Nephron (organoid): Measurements from ENCODE around the gene PCNX2.

Experiments used
- H3K27ac Mint-ChIP-seq, 3 experiments: 2 replicates each; pipeline ENCODE4 v1.8.0; 2020; ENCODE audit warnings: mixed read lengths in 3 of 3, mild to moderate bottlenecking in 2 of 3, moderate library complexity in 1 of 3
- H3K27me3 Mint-ChIP-seq: 2 replicates; pipeline ENCODE4 v1.8.0; 2021; ENCODE audit warnings: low read depth, mild to moderate bottlenecking, moderate library complexity, mixed read lengths
- H3K36me3 Mint-ChIP-seq: 2 replicates; pipeline ENCODE4 v1.8.0; 2020; ENCODE audit warnings: low read depth, mixed read lengths
- H3K4me1 Mint-ChIP-seq: 2 replicates; pipeline ENCODE4 v1.8.0; 2020; ENCODE audit warnings: mixed read lengths
- H3K4me3 Mint-ChIP-seq, 3 experiments: 2 replicates each; pipeline ENCODE4 v1.8.0; 2020; ENCODE audit warnings: mild to moderate bottlenecking in 3 of 3, mixed read lengths in 3 of 3, moderate library complexity in 2 of 3
- H3K9me3 Mint-ChIP-seq: 2 replicates; pipeline ENCODE4 v1.8.0; 2020; ENCODE audit warnings: mixed read lengths
- CTCF ChIP-seq, 3 experiments: fragments of 200-600 bp; sonication (generic); IDR thresholded peaks; one replicate each; pipeline ENCODE4 v1.5.0; 2021; ENCODE audit warnings: antibody characterized with exemption in 3 of 3; ENCODE audit not compliant: unreplicated experiment in 3 of 3

The PCNX2 gene

DNA sequence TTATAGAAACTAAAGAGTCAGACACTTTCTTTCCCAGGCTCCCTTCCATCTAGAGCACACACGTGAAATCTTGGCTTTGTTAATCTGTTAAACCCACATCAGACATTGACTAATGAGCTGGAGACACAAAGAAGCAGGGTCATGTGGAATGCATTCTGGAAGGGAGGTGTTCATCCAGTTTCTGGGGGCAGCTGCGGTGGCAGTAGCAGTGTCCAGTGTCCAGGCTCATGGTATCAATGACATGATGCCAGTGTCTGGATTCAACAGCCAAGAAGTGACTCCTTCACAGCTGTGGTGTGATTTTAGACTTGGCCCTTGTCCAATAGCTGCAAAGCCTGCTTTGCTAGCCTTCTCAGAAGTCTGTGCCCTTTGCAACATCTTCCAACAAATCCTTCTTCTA lies 249.9 kb downstream of the PCNX2 start:
- no peaks in the 10 kb centered on the region for H3K27me3 Mint-ChIP-seq
- peaks cover 17% of the 10 kb centered on the region for H3K4me1 Mint-ChIP-seq
- no peak overlapping the region for H3K4me3 Mint-ChIP-seq
- peak overlapping the region in 1 of 3 experiments; percentile 15 for H3K27ac Mint-ChIP-seq
- H3K36me3 Mint-ChIP-seq: peaks cover 13% of the 10 kb centered on the region
- no peak for TF ChIP-seq CTCF (IDR thresholded peaks at IDR 0.05; ENCODE audit: unreplicated experiment in 3 of 3)
- peaks cover 13% of the 10 kb centered on the region for H3K9me3 Mint-ChIP-seq

- Mint-ChIP-seq H3K4me3 (no peak overlapping the region), H3K27ac (no peak overlapping the region), H3K27me3 (no peaks in the 10 kb centered on the region), H3K36me3 (peaks cover 3% of the 10 kb centered on the region), H3K9me3 (no peaks in the 10 kb centered on the region), H3K4me1 (peaks cover 17% of the 10 kb centered on the region)
- no peak for TF ChIP-seq CTCF (IDR thresholded peaks at IDR 0.05; ENCODE audit: unreplicated experiment in 3 of 3)
Measured at GRCh38 chr1:233042834-233043233, 252.7 kb downstream of the PCNX2 start.

- Mint-ChIP-seq H3K4me1 (peaks cover 3% of the 10 kb centered on the region), H3K27ac (no peak overlapping the region), H3K4me3 (no peak overlapping the region), H3K36me3 (peaks cover 2% of the 10 kb centered on the region), H3K9me3 (no peaks in the 10 kb centered on the region), H3K27me3 (no peaks in the 10 kb centered on the region)
- TF ChIP-seq CTCF (IDR thresholded peaks at IDR 0.05; ENCODE audit: unreplicated experiment in 3 of 3): no peak
Measured at GRCh38 chr1:233040494-233040893, 255.0 kb downstream of the PCNX2 start.

DNA sequence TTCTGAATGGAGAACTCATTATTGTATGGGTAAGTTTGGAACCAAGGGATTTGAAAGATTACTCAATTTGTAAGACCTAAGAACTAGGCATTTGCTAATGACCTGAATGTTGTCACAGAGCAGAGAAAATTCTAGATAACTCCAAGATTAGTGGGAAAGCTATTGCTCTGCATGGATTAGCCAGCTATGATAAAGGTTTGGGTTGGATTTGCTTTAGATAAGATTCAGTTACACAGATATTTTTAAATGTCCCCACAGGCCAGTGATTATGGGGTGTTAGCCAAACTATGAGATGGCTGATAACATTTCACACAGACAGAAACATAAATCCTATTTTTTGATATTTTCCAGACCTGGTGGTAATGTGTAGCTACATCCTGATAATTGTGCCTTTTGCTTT lies 256.9 kb downstream of the PCNX2 start:
- Mint-ChIP-seq H3K4me1 (peaks cover under 1% of the 10 kb centered on the region), H3K27me3 (no peaks in the 10 kb centered on the region), H3K4me3 (no peak overlapping the region), H3K36me3 (no peaks in the 10 kb centered on the region), H3K9me3 (no peaks in the 10 kb centered on the region), H3K27ac (no peak overlapping the region)
- no peak for TF ChIP-seq CTCF (IDR thresholded peaks at IDR 0.05; ENCODE audit: unreplicated experiment in 3 of 3)

DNA sequence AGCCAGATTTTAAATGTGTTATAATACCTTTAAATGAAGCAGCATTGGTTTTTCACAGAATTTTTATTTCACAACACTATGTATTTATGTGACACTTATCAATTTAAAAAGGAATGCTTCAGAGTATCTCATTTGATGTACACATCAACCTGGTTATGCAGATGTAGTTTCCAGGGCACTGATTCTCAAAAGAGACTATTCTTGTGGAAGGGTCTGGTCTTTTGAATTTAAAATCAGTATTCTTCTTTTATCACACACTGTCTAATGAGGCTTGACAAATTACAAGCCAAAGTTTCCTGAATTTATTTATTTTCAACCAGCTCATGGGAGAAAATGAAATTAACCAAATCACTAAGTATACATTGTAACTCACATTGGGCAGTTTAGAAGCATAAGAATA lies 257.7 kb downstream of the PCNX2 start:
- Mint-ChIP-seq H3K36me3 (no peaks in the 10 kb centered on the region), H3K27me3 (no peaks in the 10 kb centered on the region), H3K4me1 (peaks cover 6% of the 10 kb centered on the region), H3K27ac (no peak overlapping the region), H3K9me3 (no peaks in the 10 kb centered on the region), H3K4me3 (no peak overlapping the region)
- TF ChIP-seq CTCF (IDR thresholded peaks at IDR 0.05; ENCODE audit: unreplicated experiment in 3 of 3): no peak

- no peak overlapping the region for H3K4me3 Mint-ChIP-seq
- no peaks in the 10 kb centered on the region for H3K9me3 Mint-ChIP-seq
- H3K4me1 Mint-ChIP-seq: peaks cover 19% of the 10 kb centered on the region
- TF ChIP-seq CTCF (IDR thresholded peaks at IDR 0.05; ENCODE audit: unreplicated experiment in 3 of 3): no peak
- no peaks in the 10 kb centered on the region for H3K36me3 Mint-ChIP-seq
- H3K27me3 Mint-ChIP-seq: no peaks in the 10 kb centered on the region
- no peak overlapping the region for H3K27ac Mint-ChIP-seq
Measured at GRCh38 chr1:233034836-233035235, 260.7 kb downstream of the PCNX2 start.
